ENCODE data around the gene PRKRA. TPM values are rescaled to one million over a fixed set of nuclear protein-coding genes. Genes with fewer than 3 reads are reported as not detected.

The PRKRA gene
- total and polyA plus RNA-seq, 2 of the 8 experiments (the other 6 are each of a cell fraction or from before 2014, with no cell fraction given), result 25.4 to 60.4 TPM

DNA sequence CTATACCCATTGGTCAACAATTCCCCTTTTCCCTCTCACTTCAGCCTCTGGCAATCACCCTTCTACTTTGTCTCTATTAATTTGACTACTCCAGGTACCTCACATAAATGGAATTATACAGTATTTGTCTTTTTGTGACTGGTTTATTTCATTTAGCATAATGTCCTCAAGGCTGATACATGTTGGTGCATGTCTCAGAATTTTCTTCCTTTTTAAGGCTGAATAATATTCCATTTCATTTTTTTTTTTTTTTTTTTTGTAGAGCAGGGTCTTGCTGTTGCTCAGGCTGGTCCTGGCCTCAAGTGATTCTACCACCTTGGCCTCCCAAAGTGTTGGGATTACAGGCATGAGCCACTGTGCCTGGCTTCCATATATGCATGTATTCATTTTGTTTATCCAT, 25.5 kb upstream of the PRKRA start (continued):
- TF ChIP-seq PHF8 (conservative IDR thresholded peaks at IDR 0.05; ENCODE audit: low read depth, low read length) (no peak), SAP30 (IDR thresholded peaks at IDR 0.05; ENCODE audit: insufficient read depth, insufficient replicate concordance, low read length) (no peak), CBX8 (IDR thresholded peaks at IDR 0.05; ENCODE audit: borderline replicate concordance, low read depth, low read length) (no peak), SIX5 (IDR thresholded peaks at IDR 0.05; ENCODE audit: low read depth, low read length) (no peak)

Measured in H1 (cell line).